SU-DHL-6 (cell line): Measurements from ENCODE around the gene PARP1.

ENCODE experiments used
- H2AFZ ChIP-seq: fragments of 200-600 bp; sonication (generic); 2 replicates; pipeline ENCODE4 v1.6.1; 2014; ENCODE audit warnings: low read depth, mild to moderate bottlenecking, moderate library complexity, mixed read lengths, antibody characterized with exemption, low read length; ENCODE audit not compliant: severe bottlenecking
- H3F3A ChIP-seq: fragments of 200-600 bp; shearing (Covaris generic); 2 replicates; pipeline ENCODE4 v1.6.0; 2016; ENCODE audit warnings: antibody characterized with exemption, mild to moderate bottlenecking; ENCODE audit not compliant: insufficient read depth
- H3K27ac ChIP-seq: fragments of 200-600 bp; sonication (generic); 2 replicates; pipeline ENCODE4 v1.5.1; 2016; ENCODE audit warnings: low read depth, mild to moderate bottlenecking, low read length, moderate library complexity, mixed read lengths
- H3K27me3 ChIP-seq: fragments of 200-600 bp; sonication (generic), shearing (Covaris generic); 2 replicates; pipeline ENCODE4 v1.6.0; 2014; ENCODE audit warnings: mild to moderate bottlenecking, low read length
- H3K36me3 ChIP-seq: fragments of 200-600 bp; sonication (generic); 2 replicates; pipeline ENCODE4 v1.6.1; 2014; ENCODE audit warnings: mild to moderate bottlenecking, low read length, mixed read lengths
- H3K4me2 ChIP-seq: fragments of 300-600, 200-600 bp; shearing (Covaris generic), sonication (generic); 2 replicates; pipeline ENCODE4 v1.6.0; 2014; ENCODE audit warnings: low read length, low read depth, mild to moderate bottlenecking; ENCODE audit not compliant: poor library complexity, severe bottlenecking
- H3K4me3 ChIP-seq: fragments of 200-600 bp; sonication (generic); 2 replicates; pipeline ENCODE4 v1.5.1; 2014; ENCODE audit warnings: antibody characterized with exemption, low read length, mild to moderate bottlenecking, mixed read lengths; ENCODE audit not compliant: insufficient read depth, poor library complexity, severe bottlenecking
- H3K79me2 ChIP-seq: fragments of 200-600 bp; sonication (generic); 2 replicates; pipeline ENCODE4 v1.6.1; 2014; ENCODE audit warnings: mild to moderate bottlenecking, low read length, moderate library complexity; ENCODE audit not compliant: insufficient read depth
- H3K9ac ChIP-seq: fragments of 200-600 bp; sonication (generic); 2 replicates; pipeline ENCODE4 v1.7.0; 2014; ENCODE audit warnings: mild to moderate bottlenecking, low read length
- H3K9me2 ChIP-seq: fragments of 200-600 bp; sonication (generic); replicated peaks from 2 replicates; pipeline ENCODE4 v1.6.1; 2014; ENCODE audit warnings: low read length; ENCODE audit not compliant: insufficient read depth
- H3K9me3 ChIP-seq: fragments of 200-600 bp; sonication (generic); 2 replicates; pipeline ENCODE4 v1.6.1; 2014; ENCODE audit warnings: low read length, mixed read lengths; ENCODE audit not compliant: insufficient read depth
- H4K20me1 ChIP-seq: fragments of 200-600 bp; sonication (generic); 2 replicates; pipeline ENCODE4 v1.6.1; 2014; ENCODE audit warnings: low read depth, mild to moderate bottlenecking, antibody characterized with exemption, low read length, moderate library complexity, mixed read lengths
- EZH2phosphoT487 ChIP-seq: fragments of 200-600 bp; sonication (generic), shearing (Covaris generic); conservative IDR thresholded peaks from 2 replicates; pipeline ENCODE4 v1.6.1; 2018; ENCODE audit warnings: mild to moderate bottlenecking, antibody characterized with exemption, low read length, moderate library complexity, mixed read lengths
- TF ChIP-seq, protein P1 (sequence below): fragments of 200-600 bp; sonication (generic); IDR thresholded peaks from one replicate; pipeline ENCODE4 v1.5.1; 2017; ENCODE audit warnings: antibody characterized with exemption, mild to moderate bottlenecking, low read length, moderate library complexity; ENCODE audit not compliant: insufficient read depth, poor library complexity, severe bottlenecking

The PARP1 gene

DNA sequence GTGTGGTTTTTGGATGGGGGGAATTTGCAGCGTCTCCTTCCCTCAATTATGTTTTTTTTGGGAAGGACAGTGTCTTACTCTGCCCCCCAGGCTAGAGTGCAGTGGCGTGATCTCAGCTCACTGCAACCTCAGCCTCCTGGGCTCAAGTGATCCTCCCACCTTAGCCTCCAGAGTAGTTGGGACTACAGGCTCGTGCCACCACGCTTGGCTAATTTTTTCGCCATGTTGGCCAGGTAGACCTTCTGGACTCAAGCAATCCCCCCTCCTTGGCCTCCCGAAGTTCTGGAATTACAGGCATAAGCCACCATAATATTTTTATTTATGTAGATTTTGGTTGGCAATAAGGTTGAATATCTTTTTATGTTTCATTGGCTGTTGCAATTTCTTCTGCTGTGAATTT, 9.5 kb upstream of the PARP1 start:
- Histone ChIP-seq H3K4me3 (no peak overlapping the region), H3F3A (no peaks in the 10 kb centered on the region), H3K79me2 (no peaks in the 10 kb centered on the region), H3K27ac (no peak overlapping the region), H3K9me2 (no peaks in the 10 kb centered on the region), H3K9ac (no peak overlapping the region), H3K36me3 (no peaks in the 10 kb centered on the region), H3K4me2 (no peak overlapping the region), H3K9me3 (no peaks in the 10 kb centered on the region), H3K27me3 (no peaks in the 10 kb centered on the region), H2AFZ (no peak overlapping the region), H4K20me1 (no peaks in the 10 kb centered on the region)
- no peak for TF ChIP-seq EZH2phosphoT487
- TF ChIP-seq, protein P1, sequence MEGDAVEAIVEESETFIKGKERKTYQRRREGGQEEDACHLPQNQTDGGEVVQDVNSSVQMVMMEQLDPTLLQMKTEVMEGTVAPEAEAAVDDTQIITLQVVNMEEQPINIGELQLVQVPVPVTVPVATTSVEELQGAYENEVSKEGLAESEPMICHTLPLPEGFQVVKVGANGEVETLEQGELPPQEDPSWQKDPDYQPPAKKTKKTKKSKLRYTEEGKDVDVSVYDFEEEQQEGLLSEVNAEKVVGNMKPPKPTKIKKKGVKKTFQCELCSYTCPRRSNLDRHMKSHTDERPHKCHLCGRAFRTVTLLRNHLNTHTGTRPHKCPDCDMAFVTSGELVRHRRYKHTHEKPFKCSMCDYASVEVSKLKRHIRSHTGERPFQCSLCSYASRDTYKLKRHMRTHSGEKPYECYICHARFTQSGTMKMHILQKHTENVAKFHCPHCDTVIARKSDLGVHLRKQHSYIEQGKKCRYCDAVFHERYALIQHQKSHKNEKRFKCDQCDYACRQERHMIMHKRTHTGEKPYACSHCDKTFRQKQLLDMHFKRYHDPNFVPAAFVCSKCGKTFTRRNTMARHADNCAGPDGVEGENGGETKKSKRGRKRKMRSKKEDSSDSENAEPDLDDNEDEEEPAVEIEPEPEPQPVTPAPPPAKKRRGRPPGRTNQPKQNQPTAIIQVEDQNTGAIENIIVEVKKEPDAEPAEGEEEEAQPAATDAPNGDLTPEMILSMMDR = no peak

DNA sequence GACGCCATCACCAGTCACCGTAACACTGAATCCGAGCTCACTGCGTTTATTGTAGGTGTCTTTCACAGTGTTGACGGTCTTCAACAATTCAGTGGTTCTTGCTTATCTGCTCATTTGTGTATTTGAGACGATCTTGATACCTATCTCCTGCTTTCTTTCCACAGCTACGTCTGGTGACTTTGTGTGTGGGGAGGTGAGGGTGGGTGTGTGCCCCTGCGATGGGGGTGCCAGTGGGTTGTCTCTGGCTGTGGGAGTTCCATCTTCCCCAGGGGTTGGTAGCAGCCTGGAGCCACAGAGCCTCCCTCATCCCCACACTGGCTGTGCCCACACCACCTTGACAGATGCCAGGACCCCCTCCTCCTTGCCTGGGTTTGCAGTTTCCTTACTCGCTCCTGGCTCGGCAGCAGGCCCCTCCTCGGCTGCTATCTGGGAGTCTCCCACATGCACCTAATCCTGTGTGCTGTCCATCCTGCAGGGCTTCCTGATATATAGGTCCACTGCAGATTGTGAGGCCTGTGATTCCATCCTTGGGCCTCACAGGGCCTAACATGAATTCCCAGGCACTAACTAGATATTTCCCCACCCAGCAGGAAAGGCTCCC, 6.3 kb upstream of the PARP1 start:
- Histone ChIP-seq H2AFZ (no peak overlapping the region), H3K9me3 (no peaks in the 10 kb centered on the region), H3K9me2 (no peaks in the 10 kb centered on the region), H3K27ac (no peak overlapping the region), H3K36me3 (no peaks in the 10 kb centered on the region), H3K9ac (no peak overlapping the region), H3F3A (no peaks in the 10 kb centered on the region; the same call in 1 of the 2 replicates), H3K79me2 (no peaks in the 10 kb centered on the region), H3K4me2 (no peak overlapping the region), H3K4me3 (no peak overlapping the region), H4K20me1 (no peaks in the 10 kb centered on the region), H3K27me3 (no peaks in the 10 kb centered on the region)
- TF ChIP-seq EZH2phosphoT487 = no peak
- TF ChIP-seq, protein P1 = no peak

DNA sequence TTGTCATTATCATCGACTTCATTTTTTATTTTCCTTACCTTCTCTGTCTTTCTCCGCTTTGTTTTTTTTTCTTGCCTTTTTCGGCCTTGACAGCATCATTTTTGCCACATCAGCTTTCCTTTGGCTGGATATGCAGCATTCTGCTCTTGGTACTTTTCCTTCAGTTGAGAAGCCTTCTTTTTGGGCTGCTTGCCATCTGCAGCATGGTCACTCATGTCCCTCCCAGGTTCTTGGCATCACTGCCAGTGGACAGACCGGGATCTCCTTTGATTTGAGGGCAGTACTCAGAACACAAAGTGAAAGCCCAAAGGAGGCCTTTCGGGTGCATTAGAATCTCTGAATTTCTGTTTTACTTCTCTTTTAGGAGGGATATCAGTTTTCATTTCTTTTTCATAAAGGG, 3.7 kb upstream of the PARP1 start:
- H3K36me3 ChIP-seq = no peaks in the 10 kb centered on the region
- no peak for TF ChIP-seq EZH2phosphoT487
- TF ChIP-seq, protein P1 = no peak
- no peak overlapping the region for H3K9ac ChIP-seq
- H3K79me2 ChIP-seq = peaks cover 12% of the 10 kb centered on the region
- H3K4me2 ChIP-seq = no peak overlapping the region
- no peak overlapping the region for H3K4me3 ChIP-seq
- H3K9me3 ChIP-seq = no peaks in the 10 kb centered on the region
- H3K27ac ChIP-seq = no peak overlapping the region
- no peaks in the 10 kb centered on the region for H4K20me1 ChIP-seq
- H3K9me2 ChIP-seq = no peaks in the 10 kb centered on the region
- H3F3A ChIP-seq = peaks cover 10% of the 10 kb centered on the region
- H3K27me3 ChIP-seq = no peaks in the 10 kb centered on the region
- no peak overlapping the region for H2AFZ ChIP-seq
